ENCODE measurements around the gene GAPT.

GAPT gene

GRCh38 chr5:58475404-58475803, 15.8 kb upstream of the GAPT start:
- ChIA-PET POLR2A (no interaction called here), CTCF (interaction anchor here (1.2 to 1.3 kb wide), 2 partner anchors 8 to 375 kb away, joined by 3 to 7 read pairs; no protein-coding TSS in a partner anchor)
- no peak for DNase-seq (ENCODE audit: extremely low spot score)
- TF ChIP-seq, protein P1, sequence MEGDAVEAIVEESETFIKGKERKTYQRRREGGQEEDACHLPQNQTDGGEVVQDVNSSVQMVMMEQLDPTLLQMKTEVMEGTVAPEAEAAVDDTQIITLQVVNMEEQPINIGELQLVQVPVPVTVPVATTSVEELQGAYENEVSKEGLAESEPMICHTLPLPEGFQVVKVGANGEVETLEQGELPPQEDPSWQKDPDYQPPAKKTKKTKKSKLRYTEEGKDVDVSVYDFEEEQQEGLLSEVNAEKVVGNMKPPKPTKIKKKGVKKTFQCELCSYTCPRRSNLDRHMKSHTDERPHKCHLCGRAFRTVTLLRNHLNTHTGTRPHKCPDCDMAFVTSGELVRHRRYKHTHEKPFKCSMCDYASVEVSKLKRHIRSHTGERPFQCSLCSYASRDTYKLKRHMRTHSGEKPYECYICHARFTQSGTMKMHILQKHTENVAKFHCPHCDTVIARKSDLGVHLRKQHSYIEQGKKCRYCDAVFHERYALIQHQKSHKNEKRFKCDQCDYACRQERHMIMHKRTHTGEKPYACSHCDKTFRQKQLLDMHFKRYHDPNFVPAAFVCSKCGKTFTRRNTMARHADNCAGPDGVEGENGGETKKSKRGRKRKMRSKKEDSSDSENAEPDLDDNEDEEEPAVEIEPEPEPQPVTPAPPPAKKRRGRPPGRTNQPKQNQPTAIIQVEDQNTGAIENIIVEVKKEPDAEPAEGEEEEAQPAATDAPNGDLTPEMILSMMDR (IDR thresholded peaks at IDR 0.05; ENCODE audit: control extremely low read depth, extremely low read depth, low read depth, missing control alignments): no peak

- ChIA-PET POLR2A (no interaction called here), CTCF (interaction anchor here (0.8 to 4.2 kb wide), 14 partner anchors 11 to 1193 kb away, joined by 3 to 49 read pairs (median 4); no protein-coding TSS in a partner anchor)
- no peak for DNase-seq (ENCODE audit: extremely low spot score)
- TF ChIP-seq, protein P1 (IDR thresholded peaks at IDR 0.05; ENCODE audit: control extremely low read depth, extremely low read depth, low read depth, missing control alignments): peak; percentile 26
These were observed 13.4 kb upstream of the GAPT start for GRCh38 chr5:58477760-58478376.

DNA sequence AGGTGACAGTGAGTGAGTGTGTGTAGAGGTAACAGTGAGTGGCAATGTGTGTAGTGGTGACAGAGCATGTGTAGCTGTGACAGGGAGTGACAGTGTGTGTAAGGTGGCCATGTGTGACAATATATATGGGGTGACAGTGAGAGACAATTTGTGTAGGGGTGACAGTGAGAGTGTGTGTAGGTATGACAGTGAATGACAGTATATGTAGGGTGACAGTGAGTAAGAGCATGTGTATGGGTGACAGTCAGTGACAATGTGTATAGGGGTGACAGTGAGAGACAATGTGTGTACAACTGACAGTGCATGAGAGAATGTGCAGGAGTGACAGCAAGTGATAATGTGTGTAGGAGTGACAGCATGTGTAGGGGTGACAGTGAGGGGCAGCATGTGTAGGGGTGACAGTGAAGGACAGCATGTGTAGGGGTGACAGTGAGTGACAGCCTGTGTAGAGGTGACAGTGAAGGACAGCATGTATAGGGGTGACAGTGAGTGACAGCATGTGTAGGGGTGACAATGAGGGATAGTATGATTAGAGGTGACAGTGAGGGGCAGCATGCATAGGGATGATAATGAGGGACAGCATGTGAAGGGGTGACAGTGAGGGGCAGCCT, 10.1 kb upstream of the GAPT start:
- DNase-seq (ENCODE audit: extremely low spot score): no peak
- CTCF ChIA-PET: no interaction called here
- TF ChIP-seq, protein P1 (IDR thresholded peaks at IDR 0.05; ENCODE audit: control extremely low read depth, extremely low read depth, low read depth, missing control alignments): no peak
- POLR2A ChIA-PET: no interaction called here

GRCh38 chr5:58481828-58482227, 9.4 kb upstream of the GAPT start:
- CTCF ChIA-PET: no interaction called here

DNA sequence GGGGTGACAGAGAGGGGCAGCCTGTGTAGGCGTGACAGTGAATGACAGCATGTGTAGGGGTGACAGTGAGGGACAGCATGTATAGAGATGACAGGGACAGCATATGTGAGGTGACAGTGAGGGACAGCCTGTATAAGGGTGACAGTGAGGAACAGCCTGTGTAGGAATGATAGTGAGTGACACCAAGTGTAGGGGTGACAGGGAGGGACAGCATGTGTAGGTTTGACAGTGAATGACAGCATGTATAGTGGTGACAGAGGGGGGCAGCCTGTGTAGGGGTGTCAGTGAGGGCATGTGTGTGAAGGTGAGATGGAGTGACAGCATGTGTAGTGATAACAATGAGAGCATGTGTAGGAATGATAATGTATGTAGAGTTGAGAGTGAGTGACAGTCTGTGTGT, 8.7 kb upstream of the GAPT start:
- CTCF ChIA-PET: no interaction called here
- POLR2A ChIA-PET: no interaction called here
- no peak for DNase-seq (ENCODE audit: extremely low spot score)
- TF ChIP-seq, protein P1 (IDR thresholded peaks at IDR 0.05; ENCODE audit: control extremely low read depth, extremely low read depth, low read depth, missing control alignments): no peak

More at GRCh38 chr5:58481828-58482227, 9.4 kb upstream of the GAPT start:
- TF ChIP-seq, protein P1 (IDR thresholded peaks at IDR 0.05; ENCODE audit: control extremely low read depth, extremely low read depth, low read depth, missing control alignments): no peak
- no peak for DNase-seq (ENCODE audit: extremely low spot score)
- POLR2A ChIA-PET: no interaction called here

DNA sequence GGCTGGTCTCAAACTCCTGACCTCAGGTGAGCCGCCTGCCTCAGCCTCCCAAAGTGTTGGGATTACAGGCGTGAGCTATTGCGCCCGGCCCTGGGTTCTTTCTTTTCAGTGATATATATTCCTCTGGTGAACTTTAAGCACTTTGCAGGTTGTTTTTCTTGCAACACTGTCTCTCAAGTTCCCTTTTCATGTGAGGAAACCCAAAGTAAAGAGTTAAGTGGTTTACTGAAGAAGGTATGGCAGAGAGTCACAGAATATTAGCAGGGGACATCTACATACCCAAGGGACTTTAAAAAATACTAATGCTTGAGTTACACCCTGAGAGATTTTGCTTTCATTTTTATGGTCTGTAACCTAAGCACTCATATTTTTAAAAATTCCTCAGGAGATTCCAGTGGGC, 6.7 kb upstream of the GAPT start:
- DNase-seq (ENCODE audit: extremely low spot score): no peak
- POLR2A ChIA-PET: no interaction called here
- TF ChIP-seq, protein P1 (IDR thresholded peaks at IDR 0.05; ENCODE audit: control extremely low read depth, extremely low read depth, low read depth, missing control alignments): no peak
- CTCF ChIA-PET: interaction anchor here (1.6 kb wide), 1 partner anchor 13 kb away, joined by 6 read pairs; no protein-coding TSS in a partner anchor
